Glutamatergic neuron (in vitro differentiated cells): ENCODE results near the gene PORCN. TPM values are rescaled to one million over a fixed set of nuclear protein-coding genes. Genes with fewer than 3 reads are reported as not detected.
"Not testable (repeated sequence)": the region's sequence is repeated elsewhere in the genome, so short reads cannot be mapped to it uniquely, and the experiment has no call there.

Experiments used
- DNase-seq: peaks from one replicate; pipeline ENCODE4 v3.0.0; 2022
- H3K27ac Mint-ChIP-seq: one replicate; pipeline ENCODE4 v1.8.0; 2020; ENCODE audit warnings: mild to moderate bottlenecking, mixed read lengths, inconsistent platforms; ENCODE audit not compliant: unreplicated experiment
- H3K27me3 Mint-ChIP-seq: one replicate; pipeline ENCODE4 v1.8.0; 2020; ENCODE audit warnings: mild to moderate bottlenecking, moderate library complexity, mixed read lengths, inconsistent platforms; ENCODE audit not compliant: unreplicated experiment
- H3K36me3 Mint-ChIP-seq: one replicate; pipeline ENCODE4 v1.8.0; 2020; ENCODE audit warnings: mild to moderate bottlenecking, mixed read lengths, inconsistent platforms; ENCODE audit not compliant: unreplicated experiment
- H3K4me1 Mint-ChIP-seq: one replicate; pipeline ENCODE4 v1.8.0; 2020; ENCODE audit warnings: mild to moderate bottlenecking, low read depth, mixed read lengths, inconsistent platforms; ENCODE audit not compliant: unreplicated experiment
- H3K4me3 Mint-ChIP-seq: one replicate; pipeline ENCODE4 v1.8.0; 2020; ENCODE audit warnings: mild to moderate bottlenecking, mixed read lengths, inconsistent platforms; ENCODE audit not compliant: unreplicated experiment
- H3K9me3 Mint-ChIP-seq: one replicate; pipeline ENCODE4 v1.8.0; 2020; ENCODE audit warnings: mild to moderate bottlenecking, moderate library complexity, mixed read lengths, inconsistent platforms; ENCODE audit not compliant: unreplicated experiment
- total RNA-seq: library from RNA; stranded (reverse); fragmentation: NEBNext Ultra II Directional; extraction: Animal tissue kit (Norgen Biotek cat#: 25700); gene quantifications from one replicate; pipeline ENCODE4 v1.2.1, GENCODE V29; 2021; ENCODE audit not compliant: unreplicated experiment
- TF ChIP-seq, protein P1 (sequence below): fragments of 200-600 bp; sonication (generic); IDR thresholded peaks from one replicate; pipeline ENCODE4 v1.5.0; 2021; ENCODE audit not compliant: partially characterized antibody, unreplicated experiment

The PORCN gene
- total RNA-seq, 1 donor from 2014 or later: 18.6 TPM

DNA sequence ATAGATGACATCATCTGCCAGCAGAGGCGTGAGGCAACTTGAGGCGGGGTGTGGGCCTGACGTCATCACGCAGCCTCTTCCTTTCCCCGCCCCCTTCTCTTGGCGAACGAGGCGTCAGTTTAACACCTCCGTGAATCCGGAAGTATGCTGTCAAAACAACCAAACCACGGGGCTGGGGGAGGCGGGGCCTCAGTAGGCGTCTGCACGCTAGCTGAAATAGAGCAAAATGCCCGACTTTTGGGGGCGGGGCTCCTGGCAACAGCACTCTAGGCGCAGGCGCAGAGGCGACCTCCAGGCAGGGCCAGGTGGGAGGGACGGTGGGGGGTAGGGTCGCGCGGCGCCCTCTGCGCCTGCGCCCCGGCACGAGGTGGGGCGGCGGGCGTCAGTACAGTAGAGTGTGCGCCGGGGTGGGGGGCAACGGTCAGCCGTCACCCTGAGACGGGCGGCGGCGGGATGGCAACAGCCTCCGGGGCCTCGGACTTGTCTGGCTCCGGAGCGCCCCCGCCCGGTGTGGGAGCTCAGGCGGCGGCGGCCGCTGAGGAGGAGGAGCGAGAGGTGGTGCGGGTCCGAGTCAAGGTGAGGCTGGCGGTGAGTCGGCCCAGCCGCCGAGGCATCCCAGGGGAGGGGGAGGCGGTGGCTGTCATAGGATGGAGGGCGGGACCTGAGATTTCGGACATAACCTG is 30.7 kb downstream of the PORCN start, which contains the start of gene TBC1D25:
TBC1D25 (plus strand) TSS at position 370 of the 683 bp plus-strand sequence; CDS start at position 454, 84 bp downstream.
- TF ChIP-seq, protein P1, sequence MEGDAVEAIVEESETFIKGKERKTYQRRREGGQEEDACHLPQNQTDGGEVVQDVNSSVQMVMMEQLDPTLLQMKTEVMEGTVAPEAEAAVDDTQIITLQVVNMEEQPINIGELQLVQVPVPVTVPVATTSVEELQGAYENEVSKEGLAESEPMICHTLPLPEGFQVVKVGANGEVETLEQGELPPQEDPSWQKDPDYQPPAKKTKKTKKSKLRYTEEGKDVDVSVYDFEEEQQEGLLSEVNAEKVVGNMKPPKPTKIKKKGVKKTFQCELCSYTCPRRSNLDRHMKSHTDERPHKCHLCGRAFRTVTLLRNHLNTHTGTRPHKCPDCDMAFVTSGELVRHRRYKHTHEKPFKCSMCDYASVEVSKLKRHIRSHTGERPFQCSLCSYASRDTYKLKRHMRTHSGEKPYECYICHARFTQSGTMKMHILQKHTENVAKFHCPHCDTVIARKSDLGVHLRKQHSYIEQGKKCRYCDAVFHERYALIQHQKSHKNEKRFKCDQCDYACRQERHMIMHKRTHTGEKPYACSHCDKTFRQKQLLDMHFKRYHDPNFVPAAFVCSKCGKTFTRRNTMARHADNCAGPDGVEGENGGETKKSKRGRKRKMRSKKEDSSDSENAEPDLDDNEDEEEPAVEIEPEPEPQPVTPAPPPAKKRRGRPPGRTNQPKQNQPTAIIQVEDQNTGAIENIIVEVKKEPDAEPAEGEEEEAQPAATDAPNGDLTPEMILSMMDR: no peak
- Mint-ChIP-seq H3K4me1 (peaks cover 5% of the 10 kb centered on the region), H3K4me3 (peak within 1 kb of the TSS; percentile 90), H3K9me3 (peaks cover 3% of the 10 kb centered on the region), H3K36me3 (no peaks in the 10 kb centered on the region), H3K27me3 (peaks cover 4% of the 10 kb centered on the region), H3K27ac (peak within 1 kb of the TSS; percentile 82)
- DNase-seq: peak; percentile 95

DNA sequence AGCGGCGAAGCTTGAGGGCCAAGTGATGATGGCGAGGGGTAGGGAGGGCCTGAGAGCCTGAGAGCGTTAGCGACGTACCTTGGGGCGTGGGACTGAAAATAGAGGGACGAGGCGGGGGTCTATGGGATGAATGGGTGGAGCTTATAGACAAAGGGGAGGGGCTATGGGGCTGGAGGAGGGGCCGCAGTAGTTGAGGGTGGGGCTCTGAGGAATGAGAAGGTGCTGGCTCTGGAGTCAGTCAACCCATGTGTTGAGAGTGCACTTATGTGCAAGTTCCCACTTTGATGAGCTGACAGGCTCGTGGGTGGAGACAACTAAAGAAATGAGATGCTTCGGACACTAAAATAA is 31.2 kb downstream of the PORCN start:
- H3K36me3 Mint-ChIP-seq: no peaks in the 10 kb centered on the region
- peaks cover 5% of the 10 kb centered on the region for H3K4me1 Mint-ChIP-seq
- peak overlapping the region; percentile 90 for H3K4me3 Mint-ChIP-seq
- peaks cover 2% of the 10 kb centered on the region for H3K27me3 Mint-ChIP-seq
- H3K9me3 Mint-ChIP-seq: peaks cover 2% of the 10 kb centered on the region
- TF ChIP-seq, protein P1: no peak
- DNase-seq: no peak
- H3K27ac Mint-ChIP-seq: peak overlapping the region; percentile 82

DNA sequence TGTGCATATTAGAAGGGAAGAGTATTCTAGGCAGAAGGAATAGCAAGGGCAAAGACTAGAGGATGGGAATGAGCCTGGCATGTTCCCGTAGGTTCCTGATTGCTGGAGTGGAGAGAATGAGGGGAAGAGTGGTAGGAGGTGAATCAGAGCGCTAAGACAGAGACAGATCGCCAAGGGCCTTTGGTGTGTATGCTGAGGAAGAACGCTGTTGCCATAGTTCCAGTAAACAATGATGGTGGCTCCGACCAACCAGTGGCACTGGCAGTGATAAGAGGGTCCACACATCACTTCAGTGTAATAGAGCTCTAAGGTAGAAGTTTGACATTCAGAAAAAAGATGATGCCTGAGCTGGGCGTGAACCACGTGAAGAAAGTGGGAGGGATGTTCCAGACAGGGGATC is 31.7 kb downstream of the PORCN start:
- no peak for DNase-seq
- Mint-ChIP-seq H3K9me3 (peaks cover 2% of the 10 kb centered on the region), H3K36me3 (no peaks in the 10 kb centered on the region), H3K4me1 (peaks cover 5% of the 10 kb centered on the region), H3K27me3 (peaks cover 2% of the 10 kb centered on the region), H3K4me3 (peak overlapping the region; percentile 90), H3K27ac (peak overlapping the region; percentile 82)
- TF ChIP-seq, protein P1: no peak

DNA sequence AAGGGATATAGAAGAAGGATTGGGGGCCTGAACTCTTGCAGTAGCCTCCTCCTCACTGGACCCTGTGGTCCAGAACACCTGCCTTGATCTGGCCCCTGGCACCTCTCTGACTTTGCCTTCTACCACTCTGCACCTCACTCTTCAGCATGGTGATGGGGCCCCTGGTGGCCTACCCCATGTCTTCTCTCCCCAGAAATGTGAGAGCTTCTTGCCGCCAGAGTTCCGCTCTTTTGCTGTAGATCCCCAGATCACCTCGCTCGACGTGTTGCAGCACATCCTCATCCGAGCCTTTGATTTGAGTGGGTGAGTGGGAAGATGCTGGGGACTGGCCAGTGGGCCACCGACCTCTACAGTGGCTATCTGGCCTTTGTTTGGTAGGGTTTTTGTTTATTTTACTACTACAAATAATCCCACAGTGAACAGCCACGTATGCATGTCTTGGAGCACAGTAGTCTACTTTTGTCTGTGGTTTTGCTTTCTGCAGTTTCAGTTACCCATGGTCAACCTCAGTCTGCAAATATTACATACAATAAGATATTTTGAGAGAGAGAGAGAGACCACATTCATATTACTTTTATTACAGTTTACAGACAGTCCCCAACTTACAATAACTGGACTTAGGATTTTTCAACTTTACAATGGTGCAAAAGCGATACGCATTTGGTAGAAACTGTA is 32.5 kb downstream of the PORCN start:
- no peaks in the 10 kb centered on the region for H3K36me3 Mint-ChIP-seq
- H3K4me3 Mint-ChIP-seq: peak overlapping the region; percentile 30
- H3K27ac Mint-ChIP-seq: no peak overlapping the region
- TF ChIP-seq, protein P1: no peak
- peaks cover 5% of the 10 kb centered on the region for H3K4me1 Mint-ChIP-seq
- no peak for DNase-seq
- H3K27me3 Mint-ChIP-seq: peaks cover 2% of the 10 kb centered on the region
- peaks cover 2% of the 10 kb centered on the region for H3K9me3 Mint-ChIP-seq

DNA sequence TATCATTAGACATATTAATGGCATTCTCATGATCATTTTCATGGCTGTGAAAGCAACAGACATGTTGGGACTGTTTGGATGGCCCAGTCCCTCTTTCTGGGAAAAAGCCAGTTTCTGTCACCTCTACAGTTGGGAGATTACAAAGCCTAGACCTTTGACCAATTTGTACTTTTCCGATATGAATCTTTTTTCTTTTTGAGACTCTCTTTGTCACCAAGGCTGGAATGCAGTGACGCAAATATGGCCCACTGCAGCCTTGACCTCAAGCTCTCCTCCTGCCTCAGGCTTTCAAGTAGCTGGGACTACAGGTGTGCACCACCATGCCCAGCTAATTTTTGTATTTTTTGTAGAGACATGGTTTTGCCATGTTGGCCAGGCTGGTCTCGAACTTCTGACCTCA is 40.1 kb downstream of the PORCN start:
- Mint-ChIP-seq H3K9me3 (no peaks in the 10 kb centered on the region), H3K27me3 (no peaks in the 10 kb centered on the region), H3K36me3 (no peaks in the 10 kb centered on the region), H3K27ac (no peak overlapping the region), H3K4me3 (no peak overlapping the region), H3K4me1 (no peaks in the 10 kb centered on the region)
- no peak for DNase-seq
- TF ChIP-seq, protein P1: no peak

DNA sequence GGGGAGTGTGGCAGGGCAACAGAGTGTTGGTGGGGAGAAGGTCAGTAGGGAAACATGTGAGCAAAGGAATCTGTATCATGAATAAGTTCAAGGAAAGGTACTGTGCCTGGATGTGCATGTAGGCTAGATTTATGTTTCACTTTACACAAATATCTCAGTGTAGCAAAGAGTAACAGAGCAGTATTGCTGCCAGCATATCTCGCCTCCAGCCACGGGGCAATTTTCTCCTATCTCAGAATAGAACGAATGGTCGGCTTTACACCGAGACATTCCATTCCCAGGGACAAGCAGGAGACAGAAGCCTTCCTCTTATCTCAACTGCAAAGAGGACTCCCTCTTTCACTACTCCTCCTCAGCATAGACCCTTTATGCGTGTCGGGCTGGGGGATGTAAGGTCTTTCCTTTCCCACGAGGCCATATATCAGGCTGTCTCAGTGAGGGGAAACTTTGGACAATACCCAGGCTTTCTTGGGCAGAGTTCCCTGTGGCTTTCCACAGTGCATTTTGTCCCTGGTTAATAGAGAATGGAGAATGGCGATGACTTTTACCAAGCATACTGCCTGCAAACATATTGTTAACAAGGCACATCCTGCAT is 47.0 kb downstream of the PORCN start:
- H3K36me3 Mint-ChIP-seq, H3K4me3 Mint-ChIP-seq, H3K4me1 Mint-ChIP-seq, DNase-seq, H3K9me3 Mint-ChIP-seq, H3K27ac Mint-ChIP-seq, H3K27me3 Mint-ChIP-seq: not testable (repeated sequence)
